Fibroblast of gingiva (primary cell): ENCODE data around the gene F11R.
"Not testable (repeated sequence)": the region's sequence is repeated elsewhere in the genome, so short reads cannot be mapped to it uniquely, and the experiment has no call there.

Experiments used
- DNase-seq: peaks from one replicate; pipeline ENCODE4 v3.0.0-alpha.2; 2011; ENCODE audit warnings: low read depth

Gene F11R

GRCh38 chr1:160971618-160972056 is 49.3 kb downstream of the F11R start:
- no peak for DNase-seq

- no peak for DNase-seq
These were observed 57.4 kb downstream of the F11R start for GRCh38 chr1:160963521-160963920.

- no peak for DNase-seq
These were observed 59.5 kb downstream of the F11R start for GRCh38 chr1:160961419-160961818.

- no peak for DNase-seq
These were observed 64.0 kb downstream of the F11R start for GRCh38 chr1:160956966-160957365.

GRCh38 chr1:160954158-160955104 is 66.5 kb downstream of the F11R start, which contains the start of gene ITLN2:
Gene ITLN2, minus strand, starts transcription at chr1:160954809. Its CDS starts 68 bp downstream, at chr1:160954741.
- no peak for DNase-seq

- peak; percentile 29 for DNase-seq
These were observed 67.9 kb downstream of the F11R start for GRCh38 chr1:160953030-160953429.

GRCh38 chr1:160952129-160952510 is 68.8 kb downstream of the F11R start:
- no peak for DNase-seq

- peak; percentile 8 for DNase-seq
These were observed 69.4 kb downstream of the F11R start for GRCh38 chr1:160951443-160952128.

- no peak for DNase-seq
These were observed 70.3 kb downstream of the F11R start for GRCh38 chr1:160950657-160951056.

- DNase-seq, result no peak
These were observed 71.1 kb downstream of the F11R start for GRCh38 chr1:160949881-160950280.

GRCh38 chr1:160949216-160949880 is 71.6 kb downstream of the F11R start:
- not testable (repeated sequence) for DNase-seq

- not testable (repeated sequence) for DNase-seq
These were observed 73.7 kb downstream of the F11R start for GRCh38 chr1:160947174-160947759.

- not testable (repeated sequence) for DNase-seq
These were observed 75.1 kb downstream of the F11R start for GRCh38 chr1:160945881-160946280.
